Suprapubic skin (tissue), 4 donors: ENCODE results near the gene NBPF1.

Experiments used
- POLR2A ChIP-seq, 2 donors: fragments of 450-650 bp; IDR thresholded peaks; one replicate each; pipeline ENCODE4 v1.6.1; 2017; ENCODE audit warnings: antibody characterized with exemption in 2 of 2, mild to moderate bottlenecking in 2 of 2, moderate library complexity in 2 of 2
- POLR2AphosphoS5 ChIP-seq, 3 donors: sonication (generic); formaldehyde crosslinking; IDR thresholded peaks; one replicate each; pipeline ENCODE4 v1.6.1; 2017; ENCODE audit warnings: antibody characterized with exemption in 3 of 3
- TF ChIP-seq, protein P1 (sequence below), 2 donors: fragments of 200-600 bp in 1 of 2; fragments of 450-650 bp in 1 of 2; sonication (generic) in 1 of 2; IDR thresholded peaks; one replicate each; pipeline ENCODE4 v1.5.1; 2016 to 2019; ENCODE audit warnings: antibody characterized with exemption in 2 of 2, mild to moderate bottlenecking in 1 of 2, moderate library complexity in 1 of 2

GRCh38 chr1:16521288-16521583 is 92.1 kb downstream of the NBPF1 start:
- TF ChIP-seq POLR2A (IDR thresholded peaks at IDR 0.05) (no peak), POLR2AphosphoS5 (IDR thresholded peaks at IDR 0.05) (no peak)
- TF ChIP-seq, protein P1, sequence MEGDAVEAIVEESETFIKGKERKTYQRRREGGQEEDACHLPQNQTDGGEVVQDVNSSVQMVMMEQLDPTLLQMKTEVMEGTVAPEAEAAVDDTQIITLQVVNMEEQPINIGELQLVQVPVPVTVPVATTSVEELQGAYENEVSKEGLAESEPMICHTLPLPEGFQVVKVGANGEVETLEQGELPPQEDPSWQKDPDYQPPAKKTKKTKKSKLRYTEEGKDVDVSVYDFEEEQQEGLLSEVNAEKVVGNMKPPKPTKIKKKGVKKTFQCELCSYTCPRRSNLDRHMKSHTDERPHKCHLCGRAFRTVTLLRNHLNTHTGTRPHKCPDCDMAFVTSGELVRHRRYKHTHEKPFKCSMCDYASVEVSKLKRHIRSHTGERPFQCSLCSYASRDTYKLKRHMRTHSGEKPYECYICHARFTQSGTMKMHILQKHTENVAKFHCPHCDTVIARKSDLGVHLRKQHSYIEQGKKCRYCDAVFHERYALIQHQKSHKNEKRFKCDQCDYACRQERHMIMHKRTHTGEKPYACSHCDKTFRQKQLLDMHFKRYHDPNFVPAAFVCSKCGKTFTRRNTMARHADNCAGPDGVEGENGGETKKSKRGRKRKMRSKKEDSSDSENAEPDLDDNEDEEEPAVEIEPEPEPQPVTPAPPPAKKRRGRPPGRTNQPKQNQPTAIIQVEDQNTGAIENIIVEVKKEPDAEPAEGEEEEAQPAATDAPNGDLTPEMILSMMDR (IDR thresholded peaks at IDR 0.05): no peak
